ENCODE results near the gene HLA-DOA.

GRCh38 chr6:32962213-32962826, 47.1 kb downstream of the HLA-DOA start:
- TF ChIP-seq CTCF (IDR thresholded peaks at IDR 0.05) (no peak), POLR2A (IDR thresholded peaks at IDR 0.05) (no peak)

Measured in thyroid gland (tissue), 4 donors.